ENCODE data around the gene ZWINT.
A peak's percentile ranks its signal among the peaks of the same experiment; 100 is the strongest.

ZWINT gene, protein sequence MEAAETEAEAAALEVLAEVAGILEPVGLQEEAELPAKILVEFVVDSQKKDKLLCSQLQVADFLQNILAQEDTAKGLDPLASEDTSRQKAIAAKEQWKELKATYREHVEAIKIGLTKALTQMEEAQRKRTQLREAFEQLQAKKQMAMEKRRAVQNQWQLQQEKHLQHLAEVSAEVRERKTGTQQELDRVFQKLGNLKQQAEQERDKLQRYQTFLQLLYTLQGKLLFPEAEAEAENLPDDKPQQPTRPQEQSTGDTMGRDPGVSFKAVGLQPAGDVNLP

DNA sequence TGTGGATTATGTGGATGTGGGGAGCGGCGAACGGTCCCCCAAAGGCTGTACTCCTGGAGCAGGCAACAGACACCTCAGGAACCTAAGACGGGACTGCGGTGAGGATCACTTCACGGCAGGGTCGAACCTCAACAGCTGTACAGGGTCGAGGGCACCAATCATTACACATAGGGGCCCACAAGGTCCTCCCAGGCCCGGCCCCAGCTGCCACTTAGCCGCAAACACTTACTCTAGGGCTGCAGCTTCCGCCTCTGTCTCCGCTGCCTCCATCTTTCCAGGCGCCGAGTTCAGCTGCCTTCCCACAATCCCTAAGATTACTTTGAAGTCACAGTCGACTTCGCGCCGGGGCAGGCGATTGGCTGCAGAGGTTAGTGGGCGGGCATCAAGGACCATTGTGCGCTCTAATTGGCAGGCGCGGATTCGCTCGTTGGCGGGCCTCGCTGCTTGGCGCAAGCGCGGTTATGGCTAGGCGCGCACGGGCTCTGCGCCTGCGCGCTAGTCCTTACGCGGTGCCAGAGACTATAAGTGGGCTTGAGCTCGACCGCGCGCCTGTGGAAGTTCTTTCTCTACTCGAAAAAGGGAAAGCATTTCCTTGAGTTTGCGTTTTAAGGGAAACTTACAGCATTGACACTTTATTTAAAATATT is at the start of gene ZWINT:
TSS of gene ZWINT (minus strand) at position 293 of the 646 bp plus-strand sequence. CDS start at position 270, 23 bp downstream.
- DNase-seq, result peak; percentile 95

DNA sequence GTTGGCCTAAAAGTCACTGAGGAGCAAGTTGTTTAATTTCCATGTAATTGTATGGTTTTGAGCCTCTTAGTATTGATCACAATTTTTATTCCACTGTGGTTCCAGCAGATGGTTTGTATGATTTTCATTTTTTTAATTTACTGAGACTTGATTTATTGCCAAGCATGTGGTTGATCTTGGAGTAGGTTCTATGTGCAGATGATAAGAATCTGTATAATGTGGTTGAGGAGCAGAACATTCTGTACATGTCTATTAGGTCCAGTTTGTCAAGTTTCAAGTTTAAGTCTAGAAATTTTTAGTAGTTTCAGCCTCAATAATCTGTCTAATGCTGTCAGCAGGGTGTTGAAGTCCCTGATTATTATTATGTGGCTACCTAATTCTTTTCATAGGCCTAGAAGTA is 22.7 kb upstream of the ZWINT start:
- DNase-seq, result no peak

DNA sequence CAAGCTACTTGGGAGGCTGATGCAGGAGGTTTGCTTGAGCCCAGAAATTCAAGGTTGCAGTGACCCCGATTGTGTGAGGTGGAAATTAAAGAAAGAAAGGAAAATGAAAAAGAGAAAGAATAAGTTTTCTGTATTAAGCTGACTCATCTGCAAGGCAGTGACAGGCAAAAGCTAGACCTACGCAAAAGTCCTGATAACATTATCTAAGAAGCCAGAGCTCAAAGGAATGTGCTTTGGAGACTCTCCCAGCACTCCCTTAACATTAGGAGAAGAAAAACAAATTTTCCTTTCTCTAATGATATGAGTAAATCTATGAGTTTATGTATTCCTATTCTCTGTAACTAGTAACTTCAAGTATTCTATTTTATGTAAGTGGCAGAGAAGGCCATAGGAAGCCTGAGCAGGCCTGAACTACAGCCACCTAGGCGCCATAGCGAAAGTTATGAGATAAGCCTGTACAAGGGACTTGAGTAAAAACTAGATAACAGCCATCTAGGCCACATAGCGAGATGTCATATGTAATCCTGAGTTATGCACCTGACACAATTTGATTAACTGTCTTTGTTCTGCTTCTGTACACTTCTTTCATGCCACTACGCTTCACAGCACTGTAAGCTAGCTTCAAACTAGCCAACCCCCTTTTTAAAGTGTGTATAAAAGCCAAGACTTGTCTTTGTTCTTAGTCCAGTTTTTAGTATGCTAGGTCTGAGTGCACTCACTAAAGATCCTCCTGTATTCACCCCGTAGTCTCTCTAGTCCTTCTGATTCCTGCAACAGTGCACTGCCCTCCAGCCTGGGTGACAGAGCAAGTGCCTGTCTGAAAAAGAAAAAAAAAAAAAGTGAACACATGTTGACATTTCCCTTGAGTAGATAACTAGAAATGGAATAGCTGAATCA is 9.4 kb upstream of the ZWINT start:
- no peak for DNase-seq

DNA sequence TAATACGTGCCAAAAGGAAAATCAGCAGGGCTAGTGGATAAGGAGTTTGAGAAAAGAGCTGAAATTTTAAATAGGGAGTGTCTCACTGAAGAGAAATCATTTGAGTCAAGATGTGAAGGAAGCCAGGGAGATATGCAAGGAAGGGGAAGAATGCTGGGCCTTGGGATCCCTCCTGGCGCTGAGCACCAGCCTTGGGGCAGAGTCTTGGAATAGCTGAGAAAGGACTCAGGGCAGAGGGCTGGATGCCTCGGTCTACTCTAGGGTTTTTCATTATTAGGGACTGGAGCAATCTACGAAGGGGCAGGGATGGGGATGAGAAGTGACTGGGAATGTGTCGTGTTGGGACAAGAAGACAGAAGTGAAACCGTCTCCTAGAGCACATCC is 484 bp downstream of the ZWINT start:
- no peak for DNase-seq

DNA sequence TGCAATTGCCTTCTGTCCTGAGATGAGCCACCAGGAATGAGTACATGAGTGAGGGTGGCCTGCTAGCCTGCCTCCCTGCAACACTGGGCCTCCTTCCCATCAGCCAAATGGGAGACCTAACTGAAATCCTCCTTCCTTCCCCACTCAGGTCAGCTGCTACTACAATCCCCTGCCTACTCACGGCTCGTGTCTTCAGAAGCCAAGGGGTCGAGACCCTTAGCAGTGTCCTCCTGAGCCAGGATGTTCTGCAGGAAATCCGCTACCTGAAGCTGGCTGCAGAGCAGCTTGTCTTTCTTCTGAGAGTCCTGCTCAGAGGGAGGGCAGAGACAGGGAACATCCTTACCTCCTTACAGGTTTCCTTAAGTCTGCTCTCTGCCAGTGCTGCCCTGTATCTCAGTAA is 1.2 kb downstream of the ZWINT start:
- DNase-seq, result no peak

DNA sequence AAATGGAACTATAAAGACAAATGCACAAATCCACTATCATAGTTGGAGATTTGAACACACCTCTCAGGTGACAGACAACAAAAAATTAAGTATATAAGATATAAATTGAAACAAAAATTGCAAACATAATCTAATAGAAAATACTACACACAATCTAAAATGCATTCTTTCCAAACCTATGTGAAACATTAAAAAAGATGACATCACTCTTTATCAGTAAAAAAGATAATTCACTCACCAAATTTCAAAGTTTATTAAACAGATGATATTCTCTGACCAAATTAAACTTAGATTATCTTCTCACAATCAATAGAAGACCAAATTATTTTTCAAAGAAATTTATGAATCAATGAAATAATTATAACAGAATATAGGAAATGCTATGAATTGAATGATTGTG is 4.0 kb downstream of the ZWINT start:
- DNase-seq, result no peak

DNA sequence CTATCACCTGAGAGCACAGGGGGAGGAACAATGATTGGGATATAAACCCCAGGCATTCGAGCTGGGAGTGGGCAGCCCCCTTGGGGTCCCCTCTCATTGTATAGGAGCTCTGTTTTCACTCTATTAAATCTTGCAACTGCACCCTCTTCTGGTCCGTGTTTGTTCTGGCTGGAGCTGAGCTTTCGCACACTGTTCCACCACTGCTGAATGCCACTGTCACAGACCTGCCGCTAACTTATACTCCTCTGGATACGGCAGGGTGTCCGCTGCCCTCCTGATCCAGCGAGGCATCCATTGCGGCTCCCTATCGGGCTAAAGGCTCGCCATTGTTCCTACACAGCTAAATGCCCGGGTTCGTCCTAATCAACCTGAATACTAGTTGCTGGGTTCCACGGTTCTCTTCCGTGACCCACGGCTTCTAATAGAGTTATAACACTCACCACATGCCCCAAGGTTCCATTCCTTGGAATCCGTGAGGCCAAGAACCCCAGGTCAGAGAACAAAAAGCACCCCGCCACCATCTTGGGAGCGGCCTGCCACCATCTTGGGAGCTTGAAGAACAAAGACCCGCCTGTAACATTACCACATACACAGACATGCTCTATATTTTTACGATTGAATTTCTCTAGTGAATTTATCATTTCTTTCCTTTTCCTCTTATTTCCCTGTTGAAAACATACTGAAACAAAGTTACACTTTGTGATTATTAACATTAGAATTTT is 9.0 kb downstream of the ZWINT start:
- DNase-seq, result no peak

DNA sequence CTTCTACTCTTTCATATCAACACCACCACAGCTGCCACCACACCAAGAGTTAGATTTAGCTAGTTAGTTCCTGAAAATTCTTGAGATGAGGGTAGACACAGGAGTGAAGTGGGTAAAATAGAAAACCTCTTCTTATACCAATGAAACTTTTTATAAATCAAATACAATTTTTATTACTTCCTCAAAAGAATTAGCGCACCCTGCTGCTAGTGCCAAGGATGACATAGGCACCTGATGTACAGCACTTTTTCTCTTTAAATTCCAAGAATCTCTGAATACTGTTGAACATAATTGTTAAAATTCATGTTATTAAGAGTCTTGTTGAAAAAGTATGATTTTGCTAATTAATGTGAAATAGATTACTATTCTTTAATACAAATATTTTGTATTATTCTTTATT is 11.4 kb downstream of the ZWINT start:
- DNase-seq, result no peak

DNA sequence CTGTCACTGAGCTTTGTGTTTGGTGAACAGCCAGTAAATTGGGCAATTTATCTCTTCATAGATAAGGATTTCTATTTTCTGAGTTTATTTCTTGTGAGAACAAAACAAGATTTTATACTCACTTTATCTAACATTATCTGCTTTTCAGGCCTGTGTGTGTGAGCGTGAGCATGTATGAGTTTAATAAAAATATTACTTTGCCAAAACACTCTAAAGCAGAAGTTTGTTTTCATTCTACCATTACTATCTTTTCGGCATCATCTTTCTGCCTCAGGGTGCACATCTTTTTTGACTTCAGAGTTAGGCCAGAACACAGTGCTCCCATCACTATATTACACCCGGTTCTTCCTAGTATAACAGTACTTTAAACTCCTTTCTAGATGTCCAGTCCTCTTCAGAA is 13.0 kb downstream of the ZWINT start:
- DNase-seq, result no peak

DNA sequence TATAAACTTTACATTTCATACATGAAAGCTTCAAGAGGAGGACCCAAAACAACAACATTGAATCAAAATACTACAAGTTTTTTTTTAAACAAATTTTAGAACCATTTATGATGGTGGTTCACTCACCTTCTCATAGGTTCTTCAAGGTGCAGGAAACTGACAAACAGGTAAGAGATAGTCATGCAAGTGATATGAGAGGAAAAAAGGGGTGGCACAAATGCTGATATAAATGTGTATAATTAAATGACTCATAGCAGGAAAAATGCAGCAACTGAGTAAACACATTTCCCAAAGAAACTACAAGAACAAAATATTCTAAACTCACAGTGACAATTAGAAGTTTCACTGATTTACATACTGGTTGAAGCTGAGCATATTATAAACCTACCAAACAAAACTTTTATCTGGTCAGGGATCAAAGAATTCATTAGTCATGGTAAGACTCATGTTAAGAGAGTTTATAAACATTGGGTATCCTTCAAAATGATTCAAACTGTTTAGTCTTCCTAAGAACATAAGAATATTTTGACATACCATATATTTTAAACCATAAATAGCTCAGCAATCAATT is 14.1 kb downstream of the ZWINT start:
- no peak for DNase-seq

DNA sequence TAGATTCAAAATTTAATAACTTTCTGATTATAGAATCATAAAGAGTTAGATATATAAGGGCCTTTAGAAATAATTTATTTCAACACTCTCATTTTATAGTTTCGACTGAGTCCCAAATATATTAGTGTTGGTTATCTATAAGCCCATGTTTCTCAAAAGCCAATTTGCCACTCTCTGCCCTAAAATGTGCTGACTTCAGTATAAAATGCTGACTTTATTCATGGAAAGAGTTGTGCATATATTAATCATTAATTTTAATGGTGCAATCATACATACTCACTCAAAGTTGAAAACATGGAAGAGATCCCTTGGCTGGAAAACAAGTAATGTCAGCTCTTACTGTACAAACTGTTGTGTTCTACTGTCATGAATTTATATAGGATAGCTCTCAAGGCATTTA is 19.4 kb downstream of the ZWINT start:
- DNase-seq, result no peak

DNA sequence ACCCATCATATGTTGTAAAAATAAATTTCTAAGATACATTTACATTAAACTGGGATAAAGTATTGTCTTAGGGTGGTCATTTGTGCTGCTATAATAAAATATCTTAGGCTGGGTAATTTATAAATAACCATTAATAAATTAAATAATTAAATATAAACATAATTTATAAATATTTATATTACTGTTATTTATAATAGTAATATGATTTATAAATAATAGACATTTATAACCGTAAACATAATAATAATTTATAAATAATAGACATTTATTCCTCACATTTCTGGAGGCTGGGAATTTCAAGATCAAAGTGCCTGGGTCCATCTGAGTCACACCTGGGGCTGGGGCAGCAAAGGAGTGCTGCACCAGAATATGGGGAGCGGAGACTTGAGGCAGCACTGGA is 31.1 kb downstream of the ZWINT start:
- DNase-seq, result no peak

DNA sequence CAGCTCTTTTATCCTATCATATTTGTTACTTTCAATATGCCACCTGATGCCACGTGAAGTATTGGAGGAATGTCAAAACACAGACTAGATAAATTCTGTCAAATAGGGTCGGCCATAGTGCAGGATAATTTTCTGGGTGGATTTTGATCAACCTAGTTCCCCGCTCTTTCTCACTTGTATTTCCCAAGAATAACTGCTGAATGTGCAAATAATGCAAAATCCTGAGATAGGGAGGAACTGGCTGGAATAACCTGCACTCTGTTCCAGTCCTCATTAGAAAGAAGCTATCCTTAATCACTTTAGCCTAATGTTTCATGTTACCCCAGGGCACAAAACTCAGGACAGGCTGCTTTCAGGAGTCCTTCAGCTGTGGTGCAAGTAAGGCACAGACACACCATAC is 33.9 kb downstream of the ZWINT start:
- no peak for DNase-seq

DNA sequence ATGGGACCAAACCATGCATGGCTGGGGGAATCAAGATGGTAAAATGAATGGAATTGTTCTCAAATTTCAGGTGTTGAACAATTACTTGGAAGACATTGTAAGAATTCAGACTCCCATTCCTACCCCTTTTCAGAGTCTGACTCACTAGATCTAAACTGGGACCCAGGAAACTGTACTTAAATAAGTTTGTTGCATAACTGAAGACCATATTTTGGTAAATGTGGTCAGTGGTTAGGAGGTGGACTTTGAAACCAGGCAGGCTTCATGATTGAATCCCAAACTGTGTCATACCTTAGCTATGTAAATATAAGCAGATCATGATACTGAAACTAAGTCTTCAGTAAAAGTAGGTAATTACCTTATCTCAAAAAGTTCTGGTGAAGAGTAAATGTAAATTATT is 41.7 kb downstream of the ZWINT start:
- DNase-seq, result no peak

DNA sequence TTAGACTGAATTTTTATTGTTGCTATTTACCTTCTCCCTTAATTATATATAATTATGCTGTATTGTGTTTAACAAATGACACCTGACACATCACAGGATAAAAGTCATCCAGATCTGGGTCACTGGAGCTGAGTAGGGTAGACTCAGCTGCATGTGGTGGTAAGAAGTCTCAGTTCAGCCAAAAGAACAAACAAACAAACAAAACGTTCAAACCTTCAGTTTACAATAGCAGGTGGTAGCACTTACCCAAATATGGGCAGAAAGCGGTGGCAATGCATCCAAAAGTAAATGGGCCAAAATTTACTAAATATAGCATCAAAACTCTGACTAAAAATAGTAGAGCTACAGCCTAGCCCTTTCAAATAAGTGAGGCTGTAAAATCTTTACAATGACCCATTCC is 42.2 kb downstream of the ZWINT start:
- no peak for DNase-seq

DNA sequence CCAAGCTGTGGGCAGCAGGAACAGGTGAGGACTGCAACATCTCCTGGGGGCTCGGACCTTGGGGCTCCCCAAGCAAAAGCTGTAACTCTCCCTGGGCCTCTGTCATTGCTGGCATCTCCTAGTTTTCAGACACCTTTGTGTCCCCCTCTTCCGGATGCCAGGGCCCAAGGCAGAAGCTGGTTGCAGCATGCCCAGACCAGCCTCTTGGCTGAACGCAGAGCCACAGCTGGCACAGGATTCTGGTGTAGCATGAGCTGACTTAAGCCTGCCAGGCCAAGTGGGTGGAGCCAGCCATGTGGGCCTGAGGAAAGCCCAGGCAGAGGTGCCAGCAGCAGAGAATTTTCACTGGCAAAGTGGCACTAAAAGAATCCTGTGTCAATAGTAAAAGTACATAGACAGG is 43.5 kb downstream of the ZWINT start:
- no peak for DNase-seq

DNA sequence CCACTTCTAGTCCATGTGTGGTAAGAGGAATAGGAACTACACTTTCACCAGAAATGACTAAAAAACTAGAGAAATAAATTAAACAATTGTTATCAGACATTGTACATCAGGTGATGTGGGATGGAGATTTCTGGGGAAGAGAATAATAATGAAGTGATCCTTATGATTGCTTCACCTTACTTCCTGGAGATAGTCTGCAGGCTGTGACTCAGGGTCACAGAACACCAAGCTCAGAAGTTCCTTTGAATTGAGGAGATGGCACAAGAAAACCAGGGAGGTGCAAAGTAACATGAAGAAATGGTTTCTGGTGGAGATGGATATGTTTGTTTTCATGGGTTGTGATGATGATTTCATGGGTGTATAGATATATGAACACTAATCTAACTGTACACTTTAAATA is 44.5 kb downstream of the ZWINT start:
- DNase-seq, result no peak

Data from activated naive CD4-positive, alpha-beta T cell treated with Interleukin-2 at 50 U/mL for 16 hours (primary cell).